ENCODE data around the gene GLOD5. TPM values are rescaled to one million over a fixed set of nuclear protein-coding genes. Genes with fewer than 3 reads are reported as not detected.

Gene GLOD5
- total RNA-seq, result not detected

DNA sequence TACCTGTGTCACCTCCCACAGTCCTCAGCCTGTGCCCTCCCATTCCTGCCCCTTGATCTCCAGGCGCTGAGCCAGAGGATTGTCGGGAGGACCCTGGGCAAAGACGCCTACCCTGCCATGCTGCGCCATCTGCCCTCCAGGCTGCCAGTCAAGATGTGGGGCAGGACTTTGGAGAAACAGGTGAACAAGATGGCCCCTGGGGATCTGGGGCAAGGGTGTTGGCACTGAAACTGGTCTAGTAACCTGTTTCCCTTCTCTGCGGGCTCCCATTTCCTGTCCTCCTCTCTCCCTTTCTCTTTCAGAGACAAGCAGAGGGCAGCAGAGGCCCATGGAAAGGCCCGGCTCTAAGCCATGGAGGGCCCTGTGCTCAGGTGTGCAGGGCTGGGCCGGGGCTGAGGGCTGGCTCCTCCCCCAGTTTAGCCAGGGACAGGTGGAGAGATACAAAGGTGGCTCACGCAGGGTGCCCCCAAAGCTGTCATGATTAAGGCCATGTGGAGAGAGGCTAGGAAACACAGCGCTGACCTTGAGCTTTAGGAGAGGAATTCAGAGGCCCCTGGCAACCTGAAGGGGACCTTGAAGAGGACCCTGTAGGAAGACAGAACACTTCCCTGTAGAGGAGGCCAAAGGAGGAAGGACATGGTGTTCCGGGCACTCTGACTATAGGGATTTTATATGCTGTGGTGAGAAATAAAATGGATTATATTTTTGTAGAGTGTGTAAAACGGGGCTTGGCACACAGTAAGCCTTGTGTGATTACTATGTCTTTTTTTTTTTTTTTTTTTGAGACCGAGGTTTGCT is at the start of gene GLOD5:
Gene GLOD5, plus strand, starts transcription at position 74 of the 798 bp plus-strand sequence. Its CDS starts 44 bp downstream, at position 118.
- H3K4me1 Mint-ChIP-seq, result peaks cover 7% of the 10 kb centered on the region
- no peaks in the 10 kb centered on the region for H3K9me3 Mint-ChIP-seq
- H3K27me3 Mint-ChIP-seq, result peaks cover 7% of the 10 kb centered on the region
- ATAC-seq (ENCODE audit: low read depth) (peak; percentile 95), DNase-seq (peak; percentile 36)
- H3K27ac Mint-ChIP-seq, result peak within 1 kb of the TSS; percentile 72
- H3K36me3 Mint-ChIP-seq, result no peaks in the 10 kb centered on the region
- POLR2A ChIA-PET, result no interaction called here
- H3K4me3 Mint-ChIP-seq, result no peak within 1 kb of the TSS

DNA sequence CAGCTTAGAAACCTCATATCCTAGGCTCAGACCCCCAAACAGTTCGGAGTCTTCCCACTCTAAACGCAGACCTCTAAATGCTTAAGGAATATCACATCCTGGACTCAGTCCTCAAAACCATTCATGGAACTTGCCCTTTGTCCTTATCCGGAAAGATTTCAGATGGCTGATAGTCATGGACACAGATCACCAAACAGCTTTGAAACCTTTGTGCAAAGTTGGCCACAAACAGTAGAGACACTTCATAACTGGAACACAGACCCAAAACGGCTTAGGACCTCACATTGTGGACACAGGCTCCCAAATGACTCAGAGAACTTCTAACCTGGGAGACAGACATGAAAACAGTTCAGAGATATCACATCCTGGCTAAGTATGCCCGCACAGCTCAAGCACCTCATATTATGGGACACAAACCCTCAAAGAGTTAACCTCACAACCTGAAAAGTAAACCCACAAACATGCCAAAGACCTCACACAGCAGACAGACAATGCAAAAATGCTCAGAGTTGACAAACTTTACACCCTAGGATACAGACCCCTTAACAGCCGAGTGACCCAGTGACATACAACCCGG is 49.5 kb upstream of the GLOD5 start:
- Mint-ChIP-seq H3K27ac (peak overlapping the region; percentile 94), H3K9me3 (peaks cover 13% of the 10 kb centered on the region), H3K36me3 (peaks cover 57% of the 10 kb centered on the region), H3K4me1 (peaks cover 49% of the 10 kb centered on the region), H3K4me3 (peak overlapping the region; percentile 63), H3K27me3 (no peaks in the 10 kb centered on the region)
- DNase-seq, result no peak
- ATAC-seq (ENCODE audit: low read depth), result no peak
- POLR2A ChIA-PET, result interaction anchor here (2.5 to 5.3 kb wide), 2 partner anchors 16 to 25 kb away, joined by 7 to 31 read pairs; partner anchors contain the start of gene SUV39H1

DNA sequence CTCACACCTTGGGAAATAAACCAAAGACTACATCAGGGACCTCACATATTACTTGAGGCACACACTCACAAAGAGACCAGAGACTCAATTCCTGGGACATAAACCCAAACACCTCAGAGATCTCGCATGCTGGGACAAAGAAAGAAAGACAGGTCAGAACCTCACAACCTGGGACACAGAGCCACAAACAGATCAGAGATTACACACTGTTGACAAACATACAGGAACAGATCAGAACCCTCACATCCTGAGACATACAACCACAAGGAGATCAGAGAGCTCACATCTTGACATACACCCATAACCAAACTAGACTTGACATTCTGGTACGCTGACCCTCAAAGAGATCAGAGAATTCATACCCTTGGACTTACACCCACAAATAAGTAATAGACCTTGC is 47.7 kb upstream of the GLOD5 start:
- Mint-ChIP-seq H3K27me3 (no peaks in the 10 kb centered on the region), H3K4me1 (peaks cover 52% of the 10 kb centered on the region), H3K4me3 (peak overlapping the region; percentile 53), H3K9me3 (peaks cover 23% of the 10 kb centered on the region), H3K27ac (peak overlapping the region; percentile 94), H3K36me3 (peaks cover 57% of the 10 kb centered on the region)
- no peak for DNase-seq
- POLR2A ChIA-PET, result interaction anchor here (0.9 to 5.3 kb wide), 5 partner anchors 18 to 38 kb away, joined by 3 to 31 read pairs (median 4); partner anchors contain the start of gene SUV39H1
- ATAC-seq (ENCODE audit: low read depth), result peak; percentile 35

DNA sequence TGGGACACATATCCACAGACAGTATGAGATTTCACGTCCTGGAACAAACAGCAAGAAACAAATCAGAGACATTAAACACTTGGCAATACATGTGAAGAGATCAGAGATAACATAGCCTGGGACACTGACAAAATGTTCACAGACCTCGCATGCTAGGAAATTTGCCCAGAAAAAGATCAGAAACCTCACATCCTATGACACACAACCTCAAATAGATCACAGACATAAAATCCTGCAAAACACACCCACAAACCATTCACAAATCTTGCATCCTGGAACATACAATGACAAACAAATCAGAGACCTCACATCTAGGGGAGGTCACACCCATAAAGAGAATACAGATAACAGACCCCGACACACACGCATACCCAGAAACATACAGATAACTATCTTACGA is 47.0 kb upstream of the GLOD5 start:
- Mint-ChIP-seq H3K27ac (peak overlapping the region; percentile 94), H3K4me1 (peaks cover 53% of the 10 kb centered on the region), H3K36me3 (peaks cover 60% of the 10 kb centered on the region), H3K9me3 (peaks cover 26% of the 10 kb centered on the region), H3K27me3 (no peaks in the 10 kb centered on the region), H3K4me3 (peak overlapping the region; percentile 53)
- ATAC-seq (ENCODE audit: low read depth) (no peak), DNase-seq (no peak)
- POLR2A ChIA-PET, result interaction anchor here (1.4 to 5.3 kb wide), 4 partner anchors 18 to 38 kb away, joined by 3 to 31 read pairs (median 6); partner anchors contain the start of gene SUV39H1

DNA sequence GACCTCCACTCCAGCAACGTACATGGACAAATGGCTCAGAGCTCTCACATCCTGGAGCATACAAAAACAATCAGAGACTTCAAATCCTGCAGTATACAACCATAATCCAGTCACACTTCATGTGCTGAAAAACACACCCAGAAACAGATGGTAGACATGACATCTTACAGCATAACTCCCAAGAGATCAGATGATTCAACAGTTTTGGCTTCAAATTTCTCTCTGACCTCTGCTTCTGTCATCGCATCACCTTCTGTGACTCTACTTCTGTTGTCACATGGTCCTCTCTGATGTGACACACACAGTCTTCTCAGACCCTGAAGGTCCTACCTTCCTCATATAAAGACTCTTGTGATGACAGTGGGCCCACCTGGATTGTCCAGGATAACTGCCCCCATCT is 46.5 kb upstream of the GLOD5 start:
- peaks cover 26% of the 10 kb centered on the region for H3K9me3 Mint-ChIP-seq
- DNase-seq, result no peak
- H3K36me3 Mint-ChIP-seq, result peaks cover 60% of the 10 kb centered on the region
- peaks cover 53% of the 10 kb centered on the region for H3K4me1 Mint-ChIP-seq
- POLR2A ChIA-PET, result interaction anchor here (0.5 to 5.3 kb wide), 2 partner anchors 22 to 202 kb away, joined by 3 to 31 read pairs; no protein-coding TSS in a partner anchor
- no peak for ATAC-seq (ENCODE audit: low read depth)
- H3K27me3 Mint-ChIP-seq, result no peaks in the 10 kb centered on the region
- peak overlapping the region; percentile 94 for H3K27ac Mint-ChIP-seq
- peak overlapping the region; percentile 53 for H3K4me3 Mint-ChIP-seq

- Mint-ChIP-seq H3K27me3 (no peaks in the 10 kb centered on the region), H3K4me1 (peaks cover 52% of the 10 kb centered on the region), H3K4me3 (peak overlapping the region; percentile 30), H3K36me3 (peaks cover 55% of the 10 kb centered on the region), H3K27ac (peak overlapping the region; percentile 62), H3K9me3 (peaks cover 26% of the 10 kb centered on the region)
- DNase-seq (no peak), ATAC-seq (ENCODE audit: low read depth) (no peak)
- POLR2A ChIA-PET, result interaction anchor here (1.9 kb wide), 1 partner anchor 21 kb away, joined by 7 read pairs; no protein-coding TSS in a partner anchor
Observed at GRCh38 chrX:48715876-48716502, 45.6 kb upstream of the GLOD5 start.

GRCh38 chrX:48719958-48720357 is 41.6 kb upstream of the GLOD5 start:
- Mint-ChIP-seq H3K9me3 (peaks cover 24% of the 10 kb centered on the region), H3K36me3 (peaks cover 31% of the 10 kb centered on the region), H3K27ac (no peak overlapping the region), H3K4me1 (peaks cover 15% of the 10 kb centered on the region), H3K4me3 (no peak overlapping the region), H3K27me3 (no peaks in the 10 kb centered on the region)
- DNase-seq, result no peak
- ATAC-seq (ENCODE audit: low read depth), result no peak
- POLR2A ChIA-PET, result interaction anchor here (2.2 kb wide), 1 partner anchor 17 kb away, joined by 11 read pairs; no protein-coding TSS in a partner anchor

DNA sequence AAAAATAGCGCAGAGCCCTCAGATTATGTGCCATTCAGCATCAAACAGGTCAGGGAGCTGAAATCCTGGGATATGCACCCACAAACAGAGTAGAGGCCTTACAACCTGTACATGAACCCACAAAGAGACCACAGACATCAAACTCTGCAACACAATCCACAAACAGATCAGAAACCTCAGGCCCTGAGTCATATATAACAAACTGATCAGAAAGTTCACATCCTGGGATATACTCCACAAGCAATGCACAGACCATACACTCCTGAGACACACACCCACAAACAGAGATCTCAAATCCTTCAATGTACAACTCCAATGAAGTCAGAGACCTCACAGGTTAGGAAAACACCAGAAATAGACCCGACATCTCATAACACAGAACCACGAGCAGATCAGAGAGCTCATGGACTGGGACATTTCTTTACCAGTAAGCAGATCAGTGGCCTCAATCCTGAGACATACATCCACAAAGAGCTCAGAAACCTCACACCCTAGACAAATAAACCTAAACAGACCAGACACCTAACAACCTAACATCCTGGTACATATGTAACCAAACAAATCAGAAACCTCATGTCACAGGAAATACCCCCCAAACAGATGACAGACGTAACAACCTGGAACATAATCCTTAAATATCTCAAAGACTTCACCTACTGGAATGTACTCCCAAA is 40.8 kb upstream of the GLOD5 start:
- DNase-seq (no peak), ATAC-seq (ENCODE audit: low read depth) (peak; percentile 50)
- H3K36me3 Mint-ChIP-seq, result peaks cover 31% of the 10 kb centered on the region
- H3K4me3 Mint-ChIP-seq, result no peak overlapping the region
- peaks cover 23% of the 10 kb centered on the region for H3K9me3 Mint-ChIP-seq
- H3K4me1 Mint-ChIP-seq, result peaks cover 9% of the 10 kb centered on the region
- H3K27ac Mint-ChIP-seq, result no peak overlapping the region
- no peaks in the 10 kb centered on the region for H3K27me3 Mint-ChIP-seq
- POLR2A ChIA-PET, result interaction anchor here (1.1 to 2.2 kb wide), 2 partner anchors 16 to 24 kb away, joined by 3 to 11 read pairs; partner anchors contain the start of gene SUV39H1

DNA sequence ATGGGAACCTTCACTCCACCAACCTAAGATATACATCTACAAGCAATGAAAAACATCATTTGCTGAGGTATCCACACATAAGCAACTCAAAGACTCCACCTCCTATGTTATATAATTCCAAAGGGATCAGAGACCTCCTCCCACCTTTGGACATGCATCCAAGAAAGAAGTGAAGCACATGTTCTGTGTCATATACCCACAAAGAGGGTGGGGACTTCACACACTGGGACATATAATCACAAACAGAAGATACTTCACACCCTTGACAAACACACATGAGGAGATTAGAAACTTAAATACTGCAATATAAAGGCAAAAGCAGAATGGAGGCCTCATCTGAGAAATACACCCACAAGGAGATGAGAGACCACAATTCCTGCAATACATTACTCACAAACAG is 39.6 kb upstream of the GLOD5 start:
- POLR2A ChIA-PET, result no interaction called here
- Mint-ChIP-seq H3K36me3 (peaks cover 30% of the 10 kb centered on the region), H3K4me1 (peaks cover 11% of the 10 kb centered on the region), H3K27ac (no peak overlapping the region), H3K27me3 (no peaks in the 10 kb centered on the region), H3K4me3 (no peak overlapping the region), H3K9me3 (peaks cover 20% of the 10 kb centered on the region)
- DNase-seq (no peak), ATAC-seq (ENCODE audit: low read depth) (no peak)

DNA sequence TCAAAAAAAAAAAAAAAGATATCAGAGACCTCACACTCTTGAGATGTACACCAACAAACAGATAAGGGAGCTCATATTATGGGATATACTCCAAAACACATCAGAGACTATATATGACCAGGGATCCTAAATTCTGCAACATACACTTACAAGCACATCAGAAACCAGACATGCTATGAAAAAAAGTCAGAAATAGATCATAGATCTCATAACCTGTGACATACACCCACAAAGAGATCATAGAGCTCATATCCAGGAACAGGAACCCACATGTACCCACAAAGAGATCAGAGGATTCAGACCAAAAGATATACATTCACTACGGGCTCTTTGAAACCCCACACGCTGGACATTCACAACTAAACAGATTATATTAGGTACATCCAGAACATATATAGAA is 35.0 kb upstream of the GLOD5 start:
- H3K4me1 Mint-ChIP-seq, result peaks cover 19% of the 10 kb centered on the region
- peaks cover 22% of the 10 kb centered on the region for H3K9me3 Mint-ChIP-seq
- H3K4me3 Mint-ChIP-seq, result no peak overlapping the region
- H3K27me3 Mint-ChIP-seq, result no peaks in the 10 kb centered on the region
- ATAC-seq (ENCODE audit: low read depth), result no peak
- DNase-seq, result no peak
- no peak overlapping the region for H3K27ac Mint-ChIP-seq
- peaks cover 32% of the 10 kb centered on the region for H3K36me3 Mint-ChIP-seq
- POLR2A ChIA-PET, result interaction anchor here (0.7 to 1.6 kb wide), 2 partner anchors 10 to 14 kb away, joined by 3 to 5 read pairs; no protein-coding TSS in a partner anchor

- ATAC-seq (ENCODE audit: low read depth) (no peak), DNase-seq (no peak)
- Mint-ChIP-seq H3K4me3 (no peak overlapping the region), H3K9me3 (peaks cover 21% of the 10 kb centered on the region), H3K4me1 (peaks cover 19% of the 10 kb centered on the region), H3K36me3 (peaks cover 33% of the 10 kb centered on the region), H3K27me3 (no peaks in the 10 kb centered on the region), H3K27ac (no peak overlapping the region)
- POLR2A ChIA-PET, result interaction anchor here (0.7 kb wide), 1 partner anchor 16 kb away, joined by 3 read pairs; no protein-coding TSS in a partner anchor
Observed at GRCh38 chrX:48728653-48729052, 32.9 kb upstream of the GLOD5 start.

DNA sequence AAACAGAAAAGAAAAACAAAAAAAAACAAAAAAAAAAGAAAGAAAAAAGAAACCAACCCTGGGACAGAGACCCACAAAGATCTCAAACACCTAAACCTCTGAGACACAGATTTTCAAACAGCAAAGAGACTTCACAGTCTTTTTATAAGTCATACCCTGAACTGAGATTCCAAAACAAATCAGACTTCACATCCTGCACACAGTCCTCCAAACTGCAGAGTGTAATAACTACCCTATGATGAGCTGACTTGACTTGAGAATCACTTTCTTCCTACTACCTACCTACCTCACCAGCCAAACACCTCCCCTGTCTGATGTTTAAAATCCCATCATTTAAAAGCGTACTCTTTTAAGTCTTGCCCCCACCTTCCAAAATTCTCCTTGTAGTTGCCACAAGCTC is 25.2 kb upstream of the GLOD5 start:
- POLR2A ChIA-PET, result interaction anchor here (0.5 to 2.8 kb wide), 9 partner anchors 10 to 222 kb away, joined by 3 to 31 read pairs (median 7); partner anchors contain the start of gene HDAC6
- DNase-seq, result no peak
- Mint-ChIP-seq H3K9me3 (no peaks in the 10 kb centered on the region), H3K4me1 (peaks cover 9% of the 10 kb centered on the region), H3K27me3 (no peaks in the 10 kb centered on the region), H3K4me3 (peak overlapping the region; percentile 93), H3K36me3 (peaks cover 2% of the 10 kb centered on the region), H3K27ac (peak overlapping the region; percentile 95)
- ATAC-seq (ENCODE audit: low read depth), result no peak

All from activated naive CD8-positive, alpha-beta T cell treated with anti-CD3 and anti-CD28 coated beads, Interleukin-2, amount 10 ng/mL, durations not matched to agents 7 days and 5 days (primary cell).